Osteoblast (primary cell): ENCODE measurements around the gene DDX20. TPM values are rescaled to one million over a fixed set of nuclear protein-coding genes. Genes with fewer than 3 reads are reported as not detected.

Source experiments
- DNase-seq: peaks from one replicate; pipeline ENCODE4 v3.0.0; 2011; ENCODE audit warnings: low spot score, mixed read lengths; ENCODE audit not compliant: insufficient read length; ENCODE audit errors: missing footprints
- H2AFZ ChIP-seq: 2 replicates; pipeline ENCODE4 v1.6.0; 2011; ENCODE audit warnings: mild to moderate bottlenecking, low read length
- H3K27ac ChIP-seq: 2 replicates; pipeline ENCODE4 v1.5.1; 2011; ENCODE audit warnings: mild to moderate bottlenecking, low read depth, low read length, moderate library complexity
- H3K27me3 ChIP-seq: 2 replicates; pipeline ENCODE4 v1.6.0; 2012; ENCODE audit warnings: mild to moderate bottlenecking, control low read depth, inconsistent platforms, low read length, moderate library complexity; ENCODE audit not compliant: insufficient read depth
- H3K36me3 ChIP-seq: 2 replicates; pipeline ENCODE4 v1.5.1; 2011; ENCODE audit warnings: mild to moderate bottlenecking, low read length, control low read depth, moderate library complexity; ENCODE audit not compliant: insufficient read depth
- H3K4me1 ChIP-seq: 2 replicates; pipeline ENCODE4 v1.5.1; 2011; ENCODE audit warnings: mild to moderate bottlenecking, low read length, control low read depth, moderate library complexity; ENCODE audit not compliant: insufficient read depth
- H3K4me2 ChIP-seq: 2 replicates; pipeline ENCODE4 v1.6.0; 2011; ENCODE audit warnings: mild to moderate bottlenecking, low read length; ENCODE audit not compliant: insufficient read depth
- H3K4me3 ChIP-seq: fragments of 200-600 bp; sonication (generic); 3 replicates; pipeline ENCODE4 v1.5.1; 2012; ENCODE audit warnings: mild to moderate bottlenecking, low read length, inconsistent platforms; ENCODE audit not compliant: insufficient read depth
- H3K79me2 ChIP-seq: 2 replicates; pipeline ENCODE4 v1.6.0; 2012; ENCODE audit warnings: mild to moderate bottlenecking, low read length, control low read depth, inconsistent platforms; ENCODE audit not compliant: insufficient read depth
- H3K9me3 ChIP-seq: 2 replicates; pipeline ENCODE4 v1.5.1; 2011; ENCODE audit warnings: low read depth, low read length, control low read depth
- H4K20me1 ChIP-seq: 2 replicates; pipeline ENCODE4 v1.6.0; 2012; ENCODE audit warnings: mild to moderate bottlenecking, low read length, control low read depth; ENCODE audit not compliant: insufficient read depth
- total RNA-seq: library from RNA; depleted of rRNA; stranded (reverse); fragments of >200 nt; gene quantifications from 2 replicates; pipeline ENCODE4 v1.2.3, GENCODE V29; 2012
- TF ChIP-seq, protein P1 (sequence below): IDR thresholded peaks from 2 replicates; pipeline ENCODE4 v1.5.1; 2011; ENCODE audit warnings: mild to moderate bottlenecking, low read depth, low read length, moderate library complexity; ENCODE audit errors: extremely low read depth

The DDX20 gene
- total RNA-seq, 1 donor: 15.6 TPM

DNA sequence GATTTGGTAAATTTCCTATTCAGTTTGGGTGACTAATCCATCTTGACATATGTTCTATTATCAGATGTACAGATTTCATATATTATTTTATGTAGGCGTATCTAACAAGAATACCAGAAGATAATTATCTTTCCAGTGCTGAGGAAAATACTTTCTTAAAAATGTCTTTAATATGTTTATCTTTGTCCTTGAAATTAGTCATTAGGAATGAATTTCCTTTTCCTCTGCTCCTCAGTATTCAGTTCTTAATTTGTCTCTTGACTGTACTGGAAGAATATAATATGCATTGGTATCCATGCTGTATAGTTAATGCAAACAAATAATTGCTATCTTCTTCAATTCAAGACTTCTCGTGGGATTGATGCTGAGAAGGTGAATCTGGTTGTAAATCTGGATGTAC is 6.6 kb downstream of the DDX20 start:
- H4K20me1 ChIP-seq: no peaks in the 10 kb centered on the region
- H3K79me2 ChIP-seq: peaks cover 22% of the 10 kb centered on the region
- H3K27me3 ChIP-seq: no peaks in the 10 kb centered on the region
- no peaks in the 10 kb centered on the region for H3K9me3 ChIP-seq
- no peak overlapping the region for H3K27ac ChIP-seq
- H3K4me3 ChIP-seq: no peak overlapping the region
- peaks cover 3% of the 10 kb centered on the region for H3K4me1 ChIP-seq
- DNase-seq: no peak
- TF ChIP-seq, protein P1, sequence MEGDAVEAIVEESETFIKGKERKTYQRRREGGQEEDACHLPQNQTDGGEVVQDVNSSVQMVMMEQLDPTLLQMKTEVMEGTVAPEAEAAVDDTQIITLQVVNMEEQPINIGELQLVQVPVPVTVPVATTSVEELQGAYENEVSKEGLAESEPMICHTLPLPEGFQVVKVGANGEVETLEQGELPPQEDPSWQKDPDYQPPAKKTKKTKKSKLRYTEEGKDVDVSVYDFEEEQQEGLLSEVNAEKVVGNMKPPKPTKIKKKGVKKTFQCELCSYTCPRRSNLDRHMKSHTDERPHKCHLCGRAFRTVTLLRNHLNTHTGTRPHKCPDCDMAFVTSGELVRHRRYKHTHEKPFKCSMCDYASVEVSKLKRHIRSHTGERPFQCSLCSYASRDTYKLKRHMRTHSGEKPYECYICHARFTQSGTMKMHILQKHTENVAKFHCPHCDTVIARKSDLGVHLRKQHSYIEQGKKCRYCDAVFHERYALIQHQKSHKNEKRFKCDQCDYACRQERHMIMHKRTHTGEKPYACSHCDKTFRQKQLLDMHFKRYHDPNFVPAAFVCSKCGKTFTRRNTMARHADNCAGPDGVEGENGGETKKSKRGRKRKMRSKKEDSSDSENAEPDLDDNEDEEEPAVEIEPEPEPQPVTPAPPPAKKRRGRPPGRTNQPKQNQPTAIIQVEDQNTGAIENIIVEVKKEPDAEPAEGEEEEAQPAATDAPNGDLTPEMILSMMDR: no peak
- H3K36me3 ChIP-seq: peaks cover 65% of the 10 kb centered on the region
- H3K4me2 ChIP-seq: no peak overlapping the region
- H2AFZ ChIP-seq: no peak overlapping the region

DNA sequence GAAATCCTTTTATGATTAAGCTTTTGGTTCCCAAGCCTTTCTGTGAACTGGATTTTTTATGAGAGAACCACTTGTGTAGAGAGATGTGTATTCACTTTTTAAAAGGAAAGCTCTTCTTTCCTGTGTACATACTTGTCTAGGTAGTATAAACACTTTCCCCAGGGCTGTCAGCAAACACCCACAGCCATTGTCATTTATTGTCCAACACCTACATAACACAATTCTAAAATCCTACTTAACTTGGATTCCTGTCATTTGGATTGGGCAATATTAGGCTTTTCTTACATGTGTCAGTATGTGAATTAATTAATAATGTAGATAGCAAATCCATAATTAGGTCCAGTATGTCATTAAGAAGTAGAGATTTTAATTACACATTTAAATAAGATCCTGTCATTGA is 12.3 kb downstream of the DDX20 start:
- DNase-seq: no peak
- no peak overlapping the region for H3K4me2 ChIP-seq
- H3K27me3 ChIP-seq: no peaks in the 10 kb centered on the region
- H3K4me1 ChIP-seq: no peaks in the 10 kb centered on the region
- no peaks in the 10 kb centered on the region for H4K20me1 ChIP-seq
- H3K4me3 ChIP-seq: no peak overlapping the region
- H3K9me3 ChIP-seq: no peaks in the 10 kb centered on the region
- H3K36me3 ChIP-seq: peaks cover 37% of the 10 kb centered on the region
- no peaks in the 10 kb centered on the region for H3K79me2 ChIP-seq
- no peak overlapping the region for H3K27ac ChIP-seq
- TF ChIP-seq, protein P1: no peak
- H2AFZ ChIP-seq: no peak overlapping the region

DNA sequence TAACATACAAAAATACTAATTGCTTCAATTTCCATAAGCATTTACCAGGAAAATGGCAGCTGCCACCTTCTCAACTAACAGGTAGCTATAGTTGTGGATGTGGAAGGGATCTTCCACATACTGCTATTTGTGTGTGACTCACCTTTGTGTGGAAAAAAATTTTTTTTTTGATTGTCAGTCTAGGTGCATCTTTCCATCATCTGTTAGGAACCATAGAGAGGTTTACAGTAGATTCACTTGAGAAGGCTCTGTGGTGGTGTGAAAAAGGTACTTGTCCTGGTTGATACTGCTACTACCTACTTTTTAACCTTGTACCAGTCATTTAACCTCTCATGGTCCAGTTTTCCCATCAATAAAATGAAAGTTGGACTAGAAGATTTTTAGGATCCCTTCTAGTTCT is 12.9 kb downstream of the DDX20 start:
- H3K4me2 ChIP-seq: no peak overlapping the region
- no peaks in the 10 kb centered on the region for H3K79me2 ChIP-seq
- no peak for DNase-seq
- no peaks in the 10 kb centered on the region for H3K4me1 ChIP-seq
- H2AFZ ChIP-seq: no peak overlapping the region
- H3K27me3 ChIP-seq: no peaks in the 10 kb centered on the region
- no peak overlapping the region for H3K27ac ChIP-seq
- peaks cover 32% of the 10 kb centered on the region for H3K36me3 ChIP-seq
- H4K20me1 ChIP-seq: no peaks in the 10 kb centered on the region
- H3K4me3 ChIP-seq: no peak overlapping the region
- TF ChIP-seq, protein P1: no peak
- H3K9me3 ChIP-seq: no peaks in the 10 kb centered on the region

DNA sequence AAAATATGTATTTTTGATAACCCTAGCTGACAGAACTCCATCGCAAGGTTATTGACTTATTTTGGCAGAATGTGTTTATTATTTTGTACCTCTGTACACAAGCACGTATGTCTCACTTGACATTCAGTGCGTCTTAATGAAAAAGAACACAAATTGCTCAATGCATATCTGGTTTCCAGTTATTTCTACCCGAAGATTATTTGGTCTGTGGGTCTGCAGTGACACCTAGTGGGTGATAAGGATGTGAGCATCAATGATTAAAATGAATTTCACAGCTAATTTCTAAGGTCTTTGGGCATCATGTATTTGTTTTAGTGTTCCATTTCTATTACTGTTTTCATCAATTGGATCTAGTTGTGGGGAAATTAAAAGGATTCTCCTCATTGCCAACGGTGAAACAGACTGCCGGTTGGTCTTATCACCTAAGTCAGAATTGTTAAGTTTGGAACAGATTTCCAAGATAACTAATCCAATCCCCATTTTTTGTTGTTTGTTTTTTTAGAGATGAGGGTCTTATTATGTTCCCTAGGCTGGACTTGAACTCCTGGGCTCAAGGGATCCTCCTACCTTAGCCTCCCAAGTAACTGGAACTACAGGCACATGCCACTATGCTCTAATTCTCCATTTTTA is 13.9 kb downstream of the DDX20 start:
- no peak overlapping the region for H3K27ac ChIP-seq
- H3K36me3 ChIP-seq: peaks cover 30% of the 10 kb centered on the region
- H3K27me3 ChIP-seq: no peaks in the 10 kb centered on the region
- peak; percentile 85 for DNase-seq
- no peak overlapping the region for H3K4me2 ChIP-seq
- no peaks in the 10 kb centered on the region for H4K20me1 ChIP-seq
- no peaks in the 10 kb centered on the region for H3K9me3 ChIP-seq
- no peaks in the 10 kb centered on the region for H3K4me1 ChIP-seq
- no peak overlapping the region for H3K4me3 ChIP-seq
- TF ChIP-seq, protein P1: peak; percentile 83
- H2AFZ ChIP-seq: no peak overlapping the region
- H3K79me2 ChIP-seq: no peaks in the 10 kb centered on the region
